Uterus (tissue), 2 donors: ENCODE measurements around the gene TFPI2.

Experiments
- POLR2A ChIP-seq, 2 donors: fragments of 450-650 bp; IDR thresholded peaks; one replicate each; pipeline ENCODE4 v1.6.1; 2016; ENCODE audit warnings: antibody characterized with exemption in 2 of 2, mild to moderate bottlenecking in 1 of 2, moderate library complexity in 1 of 2
- TF ChIP-seq, protein P1 (sequence below), 4 experiments: fragments of 200-600 bp in 2 of 4; fragments of 450-650 bp in 2 of 4; sonication (generic) in 2 of 4; IDR thresholded peaks; one replicate each; pipeline ENCODE4 v1.5.1; 2016 to 2019; ENCODE audit warnings: antibody characterized with exemption in 4 of 4, mild to moderate bottlenecking in 2 of 4, moderate library complexity in 1 of 4

- TF ChIP-seq, protein P1, sequence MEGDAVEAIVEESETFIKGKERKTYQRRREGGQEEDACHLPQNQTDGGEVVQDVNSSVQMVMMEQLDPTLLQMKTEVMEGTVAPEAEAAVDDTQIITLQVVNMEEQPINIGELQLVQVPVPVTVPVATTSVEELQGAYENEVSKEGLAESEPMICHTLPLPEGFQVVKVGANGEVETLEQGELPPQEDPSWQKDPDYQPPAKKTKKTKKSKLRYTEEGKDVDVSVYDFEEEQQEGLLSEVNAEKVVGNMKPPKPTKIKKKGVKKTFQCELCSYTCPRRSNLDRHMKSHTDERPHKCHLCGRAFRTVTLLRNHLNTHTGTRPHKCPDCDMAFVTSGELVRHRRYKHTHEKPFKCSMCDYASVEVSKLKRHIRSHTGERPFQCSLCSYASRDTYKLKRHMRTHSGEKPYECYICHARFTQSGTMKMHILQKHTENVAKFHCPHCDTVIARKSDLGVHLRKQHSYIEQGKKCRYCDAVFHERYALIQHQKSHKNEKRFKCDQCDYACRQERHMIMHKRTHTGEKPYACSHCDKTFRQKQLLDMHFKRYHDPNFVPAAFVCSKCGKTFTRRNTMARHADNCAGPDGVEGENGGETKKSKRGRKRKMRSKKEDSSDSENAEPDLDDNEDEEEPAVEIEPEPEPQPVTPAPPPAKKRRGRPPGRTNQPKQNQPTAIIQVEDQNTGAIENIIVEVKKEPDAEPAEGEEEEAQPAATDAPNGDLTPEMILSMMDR (IDR thresholded peaks at IDR 0.05) = no peak
- TF ChIP-seq POLR2A (IDR thresholded peaks at IDR 0.05) = no peak
Observed at GRCh38 chr7:93938293-93938692, 47.7 kb upstream of the TFPI2 start.
